Activated naive CD4-positive, alpha-beta T cell treated with anti-CD3 and anti-CD28 coated beads for 36 hours (primary cell): ENCODE data around the gene DPP10. TPM values are rescaled to one million over a fixed set of nuclear protein-coding genes. Genes with fewer than 3 reads are reported as not detected.
"Not testable (repeated sequence)": the region's sequence is repeated elsewhere in the genome, so short reads cannot be mapped to it uniquely, and the experiment has no call there.

Experiments used
- CTCF ChIA-PET: fragments of 350-600 bp; sonication (Branson Sonifier 250); formaldehyde crosslinking; loops from one replicate; lab custom pipeline; 2021; ENCODE audit warnings: antibody characterized with exemption; lab: Charles Lee
- DNase-seq: peaks from one replicate; pipeline ENCODE4 v3.0.0-alpha.2; 2020
- H3K27ac Mint-ChIP-seq: one replicate; pipeline ENCODE4 v1.8.0; 2021; ENCODE audit warnings: mild to moderate bottlenecking, mixed read lengths
- H3K27me3 Mint-ChIP-seq: one replicate; pipeline ENCODE4 v1.8.0; 2021; ENCODE audit warnings: low read depth, mixed read lengths
- H3K36me3 Mint-ChIP-seq: one replicate; pipeline ENCODE4 v1.8.0; 2021; ENCODE audit warnings: low read depth, mixed read lengths
- H3K4me1 Mint-ChIP-seq: one replicate; pipeline ENCODE4 v1.8.0; 2021; ENCODE audit warnings: low read depth, mixed read lengths
- H3K4me3 Mint-ChIP-seq: one replicate; pipeline ENCODE4 v1.8.0; 2021; ENCODE audit warnings: mild to moderate bottlenecking, moderate library complexity, mixed read lengths
- H3K9me3 Mint-ChIP-seq: one replicate; pipeline ENCODE4 v1.8.0; 2021; ENCODE audit warnings: mixed read lengths
- intact Hi-C: fragments of 100-400 bp; cut with micrococcal nuclease; formaldehyde crosslinking; loops from one replicate; pipeline ENCODE4 v1.15.1; 2023
- total RNA-seq, 2 experiments: library from RNA; stranded (reverse); gene quantifications; one replicate each; pipeline ENCODE4 v1.2.3, GENCODE V29; 2021

DPP10 gene
- total RNA-seq, 2 experiments from 2014 or later, result not detected

DNA sequence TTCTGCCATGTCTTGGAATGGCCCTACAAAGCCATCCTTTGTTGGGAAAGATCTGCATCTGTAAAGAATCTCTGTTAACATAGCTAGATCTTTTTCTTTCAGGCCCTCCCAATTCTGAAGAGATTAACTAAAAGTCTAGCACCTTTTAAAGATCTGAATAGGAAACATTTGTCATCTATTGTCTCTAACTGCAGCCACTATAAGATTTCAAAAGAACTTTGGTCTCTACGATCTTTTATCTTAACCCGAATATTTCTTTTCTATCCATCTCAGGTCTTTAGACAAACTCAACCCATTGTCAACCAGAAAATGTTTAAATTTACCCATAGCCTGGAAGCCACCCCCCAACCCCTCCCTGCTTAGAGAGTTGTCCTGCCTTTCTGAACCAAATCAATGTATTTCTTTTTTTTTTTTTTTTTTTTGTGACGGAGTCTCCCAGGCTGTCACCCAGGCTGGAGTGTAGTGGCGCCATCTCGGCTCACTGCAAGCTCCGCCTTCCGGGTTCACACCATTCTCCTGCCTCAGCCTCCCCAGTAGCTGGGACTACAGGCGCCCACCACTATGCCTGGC, 643.7 kb downstream of the DPP10 start:
- H3K4me3 Mint-ChIP-seq, CTCF ChIA-PET, intact Hi-C loops: not testable (repeated sequence)

DNA sequence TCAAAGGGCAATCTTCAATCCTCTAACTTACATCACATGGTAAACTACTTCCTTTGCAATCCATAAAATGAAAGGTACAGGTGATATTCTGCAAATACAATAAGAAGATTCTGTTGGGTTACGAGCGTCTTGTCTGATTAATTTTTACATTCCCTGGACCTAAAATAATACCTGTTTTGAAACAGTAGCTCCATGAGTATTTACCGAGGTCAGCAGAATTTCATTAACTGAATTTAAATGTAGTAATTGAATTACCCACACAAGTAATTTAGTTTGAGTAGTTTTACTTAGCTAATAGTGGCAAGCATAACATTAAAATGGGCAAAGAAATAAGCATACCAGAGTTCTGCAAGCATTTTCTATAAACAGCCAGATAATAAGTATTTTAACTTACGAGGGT, 652.0 kb downstream of the DPP10 start:
- Mint-ChIP-seq H3K27me3 (no peaks in the 10 kb centered on the region), H3K36me3 (no peaks in the 10 kb centered on the region), H3K4me1 (no peaks in the 10 kb centered on the region), H3K4me3 (no peak overlapping the region), H3K9me3 (peaks cover 6% of the 10 kb centered on the region), H3K27ac (no peak overlapping the region)
- CTCF ChIA-PET, result no interaction called here
- intact Hi-C loops, result no loop called here
- no peak for DNase-seq

More for the DNA sequence above, 643.7 kb downstream of the DPP10 start:
- not testable (repeated sequence) for H3K27ac Mint-ChIP-seq, H3K4me1 Mint-ChIP-seq, H3K9me3 Mint-ChIP-seq, H3K36me3 Mint-ChIP-seq, H3K27me3 Mint-ChIP-seq, DNase-seq

DNA sequence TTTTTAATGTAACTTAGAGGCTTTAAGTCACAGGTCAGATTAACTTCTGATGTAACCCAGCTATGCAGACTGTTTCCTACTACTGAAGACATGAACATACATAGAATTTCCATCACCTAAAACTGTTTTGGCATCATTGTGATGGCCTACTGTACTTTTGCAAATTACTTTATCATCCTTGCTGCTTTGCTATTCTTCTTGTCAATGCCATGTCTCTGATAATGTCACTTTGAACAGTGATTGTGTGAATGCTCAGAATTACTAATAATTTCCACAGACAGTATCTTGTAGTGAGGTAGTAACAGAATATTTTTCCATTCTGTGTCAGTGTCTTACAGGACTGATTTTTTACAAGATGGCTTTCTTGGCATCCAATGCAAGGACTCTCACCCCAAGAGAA, 663.5 kb downstream of the DPP10 start:
- H3K27me3 Mint-ChIP-seq, result no peaks in the 10 kb centered on the region
- no peaks in the 10 kb centered on the region for H3K4me1 Mint-ChIP-seq
- CTCF ChIA-PET, result no interaction called here
- no peaks in the 10 kb centered on the region for H3K36me3 Mint-ChIP-seq
- H3K4me3 Mint-ChIP-seq, result no peak overlapping the region
- H3K9me3 Mint-ChIP-seq, result peaks cover 1% of the 10 kb centered on the region
- no peak for DNase-seq
- H3K27ac Mint-ChIP-seq, result no peak overlapping the region
- intact Hi-C loops, result no loop called here

DNA sequence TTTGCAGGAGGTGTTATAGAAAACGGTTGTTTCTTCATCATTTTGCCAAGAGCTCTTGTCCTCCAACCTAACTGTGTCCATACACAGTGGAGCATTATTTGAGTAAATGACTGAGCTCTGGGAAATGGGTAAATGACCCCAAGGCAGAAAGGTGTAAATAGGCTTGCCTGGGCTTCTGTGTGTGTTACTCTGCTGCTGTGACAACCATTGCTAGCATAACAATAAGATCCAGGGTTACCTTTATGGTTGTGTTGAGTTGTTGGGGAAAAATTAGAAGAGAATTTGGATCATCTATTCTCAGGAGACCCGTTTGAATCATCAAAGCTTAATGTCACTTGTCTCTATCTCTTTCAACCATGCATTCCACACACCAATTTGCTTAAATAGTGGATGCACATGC, 672.7 kb downstream of the DPP10 start:
- no peak for DNase-seq
- Mint-ChIP-seq H3K4me1 (no peaks in the 10 kb centered on the region), H3K36me3 (no peaks in the 10 kb centered on the region), H3K27me3 (no peaks in the 10 kb centered on the region), H3K9me3 (peaks cover 2% of the 10 kb centered on the region), H3K27ac (no peak overlapping the region), H3K4me3 (no peak overlapping the region)
- CTCF ChIA-PET, result no interaction called here
- intact Hi-C loops, result no loop called here

DNA sequence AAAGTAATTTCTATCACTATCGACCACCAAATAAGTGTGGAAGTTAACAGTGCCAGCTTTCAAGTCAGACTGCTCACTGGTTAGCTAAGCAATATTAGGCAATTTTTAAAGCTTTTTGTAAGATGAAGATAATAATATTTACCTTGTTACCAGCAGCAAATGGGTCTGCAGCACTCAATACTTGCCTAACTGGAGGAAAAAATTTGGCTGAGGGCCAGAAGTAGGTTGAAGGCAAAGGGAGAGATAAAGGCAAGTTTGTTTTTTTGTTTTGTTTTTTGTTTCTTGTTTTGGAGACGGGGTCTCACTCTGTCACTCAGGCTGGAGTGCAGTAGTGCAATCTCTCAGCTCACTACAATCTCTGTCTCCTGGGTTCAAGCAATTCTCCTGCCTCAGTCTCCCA, 675.9 kb downstream of the DPP10 start:
- H3K27ac Mint-ChIP-seq, result no peak overlapping the region
- H3K9me3 Mint-ChIP-seq, result peaks cover 2% of the 10 kb centered on the region
- H3K27me3 Mint-ChIP-seq, result no peaks in the 10 kb centered on the region
- intact Hi-C loops, result no loop called here
- no peaks in the 10 kb centered on the region for H3K36me3 Mint-ChIP-seq
- CTCF ChIA-PET, result no interaction called here
- H3K4me3 Mint-ChIP-seq, result no peak overlapping the region
- H3K4me1 Mint-ChIP-seq, result no peaks in the 10 kb centered on the region
- DNase-seq, result no peak

DNA sequence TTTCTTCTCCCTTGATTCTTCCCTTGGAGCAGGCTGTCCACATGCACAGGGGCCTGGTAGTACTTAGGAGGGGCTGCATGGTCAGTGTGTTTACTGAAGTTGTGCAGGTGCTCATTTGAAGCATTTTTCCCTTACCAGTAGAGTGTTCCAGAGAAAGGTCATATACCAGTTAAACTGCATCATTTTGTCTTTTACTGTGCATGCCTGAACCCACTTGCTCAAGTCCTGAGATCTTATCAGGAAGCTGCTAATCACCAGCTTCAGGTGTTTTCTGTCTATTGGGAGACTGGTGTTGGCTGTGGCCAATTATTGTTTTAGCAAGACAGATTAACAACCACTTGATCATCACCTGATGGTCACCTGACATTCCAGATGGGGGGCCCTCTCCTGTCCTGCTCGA, 676.6 kb downstream of the DPP10 start:
- intact Hi-C loops, result no loop called here
- no peaks in the 10 kb centered on the region for H3K36me3 Mint-ChIP-seq
- no peak for DNase-seq
- no peak overlapping the region for H3K4me3 Mint-ChIP-seq
- H3K27me3 Mint-ChIP-seq, result no peaks in the 10 kb centered on the region
- peaks cover 2% of the 10 kb centered on the region for H3K9me3 Mint-ChIP-seq
- H3K4me1 Mint-ChIP-seq, result no peaks in the 10 kb centered on the region
- H3K27ac Mint-ChIP-seq, result no peak overlapping the region
- CTCF ChIA-PET, result no interaction called here

DNA sequence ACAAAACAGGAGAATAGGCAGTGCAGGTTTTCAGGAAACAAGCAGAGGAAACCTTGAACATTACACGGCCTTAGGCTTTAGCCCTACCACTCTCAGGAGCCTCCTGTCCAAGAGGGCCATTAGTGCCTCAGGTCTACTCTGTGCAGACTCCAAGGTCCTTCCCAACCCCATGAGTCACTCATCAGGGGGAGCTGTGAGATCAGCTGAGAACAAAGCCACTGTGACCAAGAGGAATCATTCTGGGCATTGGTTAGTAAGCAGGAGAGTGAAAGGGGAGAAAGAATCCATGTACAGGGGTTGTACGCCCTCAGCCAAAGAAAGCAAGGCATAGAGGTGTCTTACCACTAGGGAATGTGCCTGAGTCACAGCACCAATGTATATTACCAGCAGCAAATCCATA, 680.3 kb downstream of the DPP10 start:
- Mint-ChIP-seq H3K9me3 (no peaks in the 10 kb centered on the region), H3K27ac (no peak overlapping the region), H3K36me3 (no peaks in the 10 kb centered on the region), H3K4me1 (no peaks in the 10 kb centered on the region), H3K27me3 (no peaks in the 10 kb centered on the region), H3K4me3 (no peak overlapping the region)
- intact Hi-C loops, result no loop called here
- no peak for DNase-seq
- CTCF ChIA-PET, result no interaction called here

DNA sequence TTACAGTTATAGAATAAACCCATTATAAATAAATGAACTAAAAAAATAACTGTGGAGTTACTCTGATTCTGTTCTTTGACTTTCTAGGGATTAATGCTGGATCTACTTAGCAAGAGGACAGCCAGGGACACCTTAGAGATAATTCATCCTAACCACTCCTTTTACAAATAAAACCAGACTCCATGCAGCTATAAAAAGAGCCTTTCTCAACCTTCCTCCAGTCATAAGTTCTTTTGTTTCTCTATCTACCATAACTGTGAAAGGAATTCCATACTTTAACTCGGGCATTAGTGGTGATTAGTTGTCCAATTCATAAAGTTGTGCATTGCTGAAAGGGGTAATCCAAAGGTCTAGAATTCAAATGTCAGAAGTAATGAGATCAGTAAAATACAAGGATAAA, 682.4 kb downstream of the DPP10 start:
- no peaks in the 10 kb centered on the region for H3K27me3 Mint-ChIP-seq
- DNase-seq, result no peak
- CTCF ChIA-PET, result no interaction called here
- no peaks in the 10 kb centered on the region for H3K36me3 Mint-ChIP-seq
- intact Hi-C loops, result no loop called here
- H3K4me3 Mint-ChIP-seq, result no peak overlapping the region
- no peak overlapping the region for H3K27ac Mint-ChIP-seq
- H3K9me3 Mint-ChIP-seq, result no peaks in the 10 kb centered on the region
- no peaks in the 10 kb centered on the region for H3K4me1 Mint-ChIP-seq

DNA sequence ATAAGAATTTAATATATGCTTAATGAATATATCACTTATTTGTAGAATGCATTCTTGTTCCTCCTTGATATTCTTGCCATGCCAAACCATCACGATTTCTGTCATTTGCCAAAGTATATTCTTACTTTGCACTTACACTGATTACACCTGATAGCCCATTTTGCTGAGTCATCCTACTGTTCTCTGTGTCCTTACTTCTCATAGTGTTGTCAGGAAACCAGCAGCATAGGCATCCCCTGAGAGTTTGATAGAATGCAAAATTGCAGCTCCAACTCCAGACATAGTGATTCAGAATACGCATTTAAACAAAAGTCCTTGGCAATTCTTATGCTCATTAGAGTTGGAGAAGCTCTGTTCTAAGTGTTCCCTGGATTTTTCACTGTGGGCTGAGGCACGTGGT, 687.1 kb downstream of the DPP10 start:
- intact Hi-C loops, result no loop called here
- H3K4me1 Mint-ChIP-seq, result no peaks in the 10 kb centered on the region
- H3K9me3 Mint-ChIP-seq, result no peaks in the 10 kb centered on the region
- H3K4me3 Mint-ChIP-seq, result no peak overlapping the region
- H3K36me3 Mint-ChIP-seq, result no peaks in the 10 kb centered on the region
- DNase-seq, result no peak
- no peak overlapping the region for H3K27ac Mint-ChIP-seq
- no peaks in the 10 kb centered on the region for H3K27me3 Mint-ChIP-seq
- CTCF ChIA-PET, result no interaction called here

DNA sequence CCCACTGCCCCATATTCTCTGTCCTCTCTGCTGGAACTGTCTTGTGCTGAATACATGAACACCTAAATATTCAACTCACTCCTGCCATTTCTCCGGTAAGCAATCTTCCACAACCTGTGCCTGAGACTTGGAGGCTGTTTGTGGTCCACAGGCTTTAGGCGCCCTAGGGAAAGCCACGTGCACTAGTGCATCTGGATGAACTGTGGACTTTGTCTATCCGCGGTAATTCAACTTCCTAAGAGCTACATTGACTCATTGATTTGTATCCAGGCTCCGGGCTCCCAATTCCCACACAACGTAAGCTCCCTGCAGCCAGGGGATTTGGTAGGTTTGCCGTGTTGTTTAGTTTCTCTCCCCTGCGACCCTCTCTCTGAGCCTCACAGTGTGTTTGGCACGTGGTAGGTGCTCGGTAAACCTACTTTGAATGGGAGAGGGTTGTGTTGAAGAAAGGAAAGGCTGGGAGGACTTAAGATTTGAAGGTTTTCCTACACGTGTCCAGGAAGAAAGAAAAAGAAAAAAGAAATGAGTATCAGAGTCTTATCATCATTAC, 718.2 kb downstream of the DPP10 start:
- Mint-ChIP-seq H3K27me3 (peaks cover 31% of the 10 kb centered on the region), H3K4me3 (no peak overlapping the region), H3K36me3 (peaks cover 3% of the 10 kb centered on the region), H3K27ac (no peak overlapping the region), H3K4me1 (peaks cover 4% of the 10 kb centered on the region), H3K9me3 (no peaks in the 10 kb centered on the region)
- CTCF ChIA-PET, result no interaction called here
- intact Hi-C loops, result no loop called here
- no peak for DNase-seq

DNA sequence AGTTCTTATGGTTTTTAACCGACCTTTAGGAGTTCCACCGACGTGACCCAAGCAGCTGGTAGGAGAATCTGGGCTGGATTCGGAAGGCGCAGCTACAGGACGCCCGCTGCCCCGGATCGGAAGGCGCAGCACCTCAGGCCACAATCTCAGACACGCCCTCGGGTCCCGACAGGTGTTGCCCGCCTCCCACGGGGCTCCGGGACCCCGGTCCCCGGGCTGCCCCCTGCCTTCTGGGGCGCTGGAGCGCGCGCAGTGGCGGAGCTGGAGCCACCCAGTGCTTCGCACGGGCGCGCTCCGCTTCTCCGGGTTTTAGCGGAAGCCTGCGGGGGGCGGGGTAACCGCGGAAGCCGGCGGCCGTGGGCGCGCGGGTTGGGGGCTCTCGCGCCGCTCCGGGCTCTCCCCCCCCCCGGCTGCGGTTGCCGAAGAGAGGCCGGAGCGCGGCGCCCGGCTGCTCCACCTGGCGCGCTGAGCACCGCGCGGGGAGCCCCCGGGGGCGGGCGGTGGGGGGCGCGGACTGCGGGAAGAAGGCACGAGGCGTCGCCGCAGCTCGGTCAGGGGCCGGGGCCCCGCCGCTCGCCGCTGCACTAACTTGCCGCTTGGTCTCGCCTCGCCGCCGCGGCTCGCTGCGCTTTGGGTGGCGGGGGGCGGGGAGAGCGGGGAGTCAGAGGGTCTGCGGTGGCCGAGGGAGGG, 718.8 kb downstream of the DPP10 start:
- Mint-ChIP-seq H3K36me3 (peaks cover 3% of the 10 kb centered on the region), H3K27me3 (peaks cover 31% of the 10 kb centered on the region), H3K27ac (no peak overlapping the region), H3K4me1 (peaks cover 4% of the 10 kb centered on the region), H3K9me3 (no peaks in the 10 kb centered on the region), H3K4me3 (no peak overlapping the region)
- no peak for DNase-seq
- intact Hi-C loops, result no loop called here
- CTCF ChIA-PET, result no interaction called here

DNA sequence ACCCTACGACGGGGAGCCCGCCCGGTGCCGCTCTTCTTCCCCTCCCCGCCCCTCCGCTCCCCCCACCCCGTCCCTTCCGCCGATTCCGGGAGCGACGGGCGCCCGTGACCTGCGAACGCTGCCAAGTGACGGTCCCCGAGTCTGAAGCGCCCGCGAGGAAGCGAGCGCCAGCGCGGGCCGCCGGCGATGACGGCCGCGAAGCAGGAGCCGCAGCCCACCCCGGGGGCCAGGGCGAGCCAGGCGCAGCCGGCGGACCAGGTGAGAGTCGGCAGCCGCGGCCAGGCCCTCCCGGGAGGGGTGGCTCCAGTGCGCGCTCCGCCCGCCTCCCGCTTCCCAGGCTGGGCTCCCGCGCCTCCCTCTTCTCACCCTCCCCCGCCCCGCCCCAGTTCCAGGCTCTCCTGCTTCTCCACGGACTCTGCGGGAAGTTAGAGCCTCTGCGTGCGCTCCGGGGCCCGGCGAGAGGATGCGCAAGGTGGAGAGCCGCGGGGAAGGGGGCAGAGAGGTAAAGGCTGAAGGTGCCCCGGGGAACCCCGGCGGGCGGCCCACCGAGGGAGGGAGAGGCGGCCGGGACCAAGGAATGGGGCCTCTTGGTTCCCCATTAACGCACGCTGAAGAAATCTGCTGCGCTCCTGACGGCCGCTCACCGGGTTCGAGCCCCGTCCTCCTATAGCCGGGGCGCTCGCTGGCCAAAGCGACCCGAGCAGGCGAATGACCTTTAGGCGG, 719.5 kb downstream of the DPP10 start:
- Mint-ChIP-seq H3K4me1 (peaks cover 4% of the 10 kb centered on the region), H3K27me3 (peaks cover 31% of the 10 kb centered on the region)

More for the DNA sequence above, 719.5 kb downstream of the DPP10 start:
- CTCF ChIA-PET, result no interaction called here
- intact Hi-C loops, result no loop called here
- Mint-ChIP-seq H3K4me3 (no peak overlapping the region), H3K36me3 (peaks cover 3% of the 10 kb centered on the region), H3K27ac (no peak overlapping the region), H3K9me3 (no peaks in the 10 kb centered on the region)
- DNase-seq, result no peak
